ENCODE data around the gene DHRS4L2. TPM values are rescaled to one million over a fixed set of nuclear protein-coding genes. Genes with fewer than 3 reads are reported as not detected.
"Not testable (repeated sequence)": the region's sequence is repeated elsewhere in the genome, so short reads cannot be mapped to it uniquely, and the experiment has no call there.

Gene DHRS4L2
- polyA plus RNA-seq, 5 donors = 27.3 to 32.3 (median 29.4) TPM

DNA sequence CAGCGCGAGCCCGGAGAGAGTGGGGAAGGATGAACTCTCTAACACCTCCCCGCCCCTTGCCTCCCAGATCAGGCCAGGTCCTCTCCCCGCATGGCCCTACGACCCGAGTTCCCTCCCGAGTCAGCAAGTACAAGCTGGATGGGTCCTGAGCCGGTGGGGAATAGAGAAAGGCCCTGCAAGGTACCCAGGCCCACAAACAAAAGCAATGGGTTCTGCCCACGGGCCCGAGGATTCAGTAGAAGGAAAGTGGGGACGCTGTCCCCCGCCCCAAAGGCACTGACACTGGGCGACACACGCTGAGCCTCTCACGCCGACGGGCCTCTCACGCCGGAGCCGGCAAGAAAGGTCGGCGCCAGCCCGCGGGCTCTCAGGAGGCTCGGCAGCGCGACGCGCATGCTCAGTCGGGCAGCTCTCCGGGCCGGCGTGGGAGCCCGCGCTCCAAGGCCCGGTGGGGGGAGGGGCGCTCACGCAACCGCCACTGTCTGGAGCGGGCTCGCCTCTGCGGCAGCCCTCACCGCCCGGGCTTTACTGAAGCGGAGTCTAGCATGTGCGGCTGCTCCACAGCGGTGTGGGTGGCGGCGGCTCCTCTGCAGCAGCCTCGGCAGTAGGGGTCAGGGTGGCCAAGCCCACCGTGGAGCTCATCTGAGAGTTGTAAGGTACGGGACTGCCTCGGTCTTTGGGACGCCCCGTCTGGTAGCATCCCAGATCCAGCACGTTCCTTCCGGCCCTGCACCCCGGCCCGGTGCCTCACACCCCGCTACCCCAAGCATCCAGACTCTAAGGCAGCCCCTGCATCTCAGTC, 19.0 kb upstream of the DHRS4L2 start:
- DNase-seq = peak in 1 of 2 donors; percentile 41

DNA sequence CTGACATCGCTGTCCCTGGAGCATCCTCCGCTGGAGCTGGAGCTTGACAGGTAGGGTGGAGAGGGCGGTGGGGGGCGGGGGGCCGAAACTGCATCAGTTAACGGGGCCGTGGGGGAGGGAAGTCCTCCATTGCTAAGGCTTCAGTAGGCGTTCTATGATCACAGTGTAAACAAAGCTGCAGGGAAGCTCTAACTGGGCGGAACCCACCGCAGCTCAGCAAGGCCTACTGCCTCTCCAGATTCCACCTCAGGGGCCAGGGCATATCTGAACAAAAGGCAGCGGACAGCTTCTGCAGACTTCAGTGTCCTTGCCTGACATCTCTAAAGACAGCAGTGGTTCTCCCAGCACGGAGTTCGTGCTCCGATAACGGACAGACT, 18.5 kb upstream of the DHRS4L2 start:
- DNase-seq = not testable (repeated sequence)

DNA sequence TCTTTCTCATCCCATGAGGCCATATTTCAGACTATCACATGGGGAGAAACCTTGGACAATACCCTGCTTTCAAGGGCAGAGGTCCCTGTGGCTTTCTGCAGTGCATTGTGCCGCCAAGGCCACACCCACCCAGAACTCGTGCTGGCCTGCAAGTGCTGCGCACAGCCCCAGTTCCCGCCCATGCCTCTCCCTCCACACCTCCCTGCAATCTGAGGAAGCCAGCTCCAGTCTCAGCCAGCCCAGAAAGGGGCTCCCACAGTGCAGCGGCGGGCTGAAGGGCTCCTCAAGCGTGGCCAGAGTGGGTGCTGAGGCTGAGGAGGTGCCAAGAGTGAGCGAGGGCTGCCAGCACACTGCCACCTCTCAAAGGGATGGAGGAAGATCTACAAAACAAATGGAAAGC, 15.6 kb upstream of the DHRS4L2 start:
- DNase-seq = not testable (repeated sequence)

DNA sequence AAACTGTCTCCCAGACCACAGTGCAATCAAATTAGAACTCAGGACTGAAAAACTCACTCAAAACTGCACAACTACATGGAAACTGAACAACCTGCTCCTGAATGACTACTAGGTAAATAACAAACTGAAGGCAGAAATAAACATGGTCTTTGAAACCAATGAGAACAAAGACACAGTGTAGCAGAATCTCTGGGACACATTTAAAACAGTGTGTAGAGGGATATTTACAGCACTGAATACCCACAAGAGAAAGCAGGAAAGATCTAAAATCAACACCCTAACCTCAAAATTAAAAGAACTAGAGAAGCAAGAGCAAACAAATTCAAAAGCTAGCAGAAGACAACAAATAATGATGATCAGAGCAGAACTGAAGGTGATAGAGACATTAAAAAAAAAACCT, 14.7 kb upstream of the DHRS4L2 start:
- not testable (repeated sequence) for DNase-seq

DNA sequence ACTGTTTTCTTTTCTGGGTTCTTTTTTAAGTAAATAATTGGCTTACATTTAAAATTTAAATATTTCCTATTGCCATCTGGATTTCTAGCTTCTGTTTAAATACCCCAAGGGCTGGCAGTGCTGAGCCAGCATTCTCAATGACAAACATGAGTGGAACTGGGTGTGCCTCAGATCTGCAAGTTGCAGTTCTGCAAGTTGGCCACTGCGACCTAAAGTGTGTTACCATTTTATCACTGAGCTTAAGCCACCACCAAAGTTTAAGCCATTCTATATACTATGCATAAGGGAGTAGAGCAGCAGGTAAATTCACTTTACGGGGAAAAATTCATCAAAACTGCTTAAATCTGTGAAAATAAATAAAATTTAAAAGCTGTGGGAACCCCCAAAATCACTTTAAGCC, 11.5 kb upstream of the DHRS4L2 start:
- DNase-seq = not testable (repeated sequence)

DNA sequence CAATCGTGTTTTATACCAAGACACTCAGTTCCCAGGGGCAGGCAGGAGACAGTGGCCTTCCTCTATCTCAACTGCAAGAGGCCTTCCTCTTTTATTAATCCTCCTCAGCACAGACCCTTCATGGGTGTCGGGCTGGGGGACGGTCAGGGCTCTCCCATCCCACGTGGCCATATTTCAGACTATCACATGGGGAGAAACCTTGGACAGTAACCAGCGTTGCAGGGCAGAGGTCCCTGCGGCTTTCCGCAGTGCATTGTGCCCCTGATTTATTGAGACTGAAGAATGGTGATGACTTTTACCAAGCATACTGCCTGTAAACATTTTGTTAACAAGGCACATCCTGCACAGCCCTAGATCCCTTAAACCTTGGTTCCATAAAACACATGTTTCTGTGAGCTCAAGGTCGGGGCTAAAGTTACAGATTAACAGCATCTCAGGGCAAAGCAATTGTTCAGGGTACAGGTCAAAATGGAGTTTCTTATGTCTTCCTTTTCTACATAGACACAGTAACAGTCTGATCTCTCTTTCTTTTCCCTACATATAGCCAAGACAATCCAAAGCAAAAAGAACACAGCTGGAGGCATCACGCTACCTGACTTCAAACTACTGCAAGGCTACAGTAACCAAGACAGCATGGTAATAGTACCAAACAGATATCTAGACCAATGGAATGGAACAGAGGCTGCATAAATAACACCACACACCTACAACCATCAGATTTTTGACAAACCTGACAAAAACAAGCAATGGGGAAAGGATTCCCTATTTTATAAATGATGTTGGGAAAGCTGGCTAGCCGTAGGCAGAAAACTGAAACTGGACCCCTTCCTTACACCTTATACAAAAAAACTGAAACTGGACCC, 6.5 kb upstream of the DHRS4L2 start:
- not testable (repeated sequence) for DNase-seq

DNA sequence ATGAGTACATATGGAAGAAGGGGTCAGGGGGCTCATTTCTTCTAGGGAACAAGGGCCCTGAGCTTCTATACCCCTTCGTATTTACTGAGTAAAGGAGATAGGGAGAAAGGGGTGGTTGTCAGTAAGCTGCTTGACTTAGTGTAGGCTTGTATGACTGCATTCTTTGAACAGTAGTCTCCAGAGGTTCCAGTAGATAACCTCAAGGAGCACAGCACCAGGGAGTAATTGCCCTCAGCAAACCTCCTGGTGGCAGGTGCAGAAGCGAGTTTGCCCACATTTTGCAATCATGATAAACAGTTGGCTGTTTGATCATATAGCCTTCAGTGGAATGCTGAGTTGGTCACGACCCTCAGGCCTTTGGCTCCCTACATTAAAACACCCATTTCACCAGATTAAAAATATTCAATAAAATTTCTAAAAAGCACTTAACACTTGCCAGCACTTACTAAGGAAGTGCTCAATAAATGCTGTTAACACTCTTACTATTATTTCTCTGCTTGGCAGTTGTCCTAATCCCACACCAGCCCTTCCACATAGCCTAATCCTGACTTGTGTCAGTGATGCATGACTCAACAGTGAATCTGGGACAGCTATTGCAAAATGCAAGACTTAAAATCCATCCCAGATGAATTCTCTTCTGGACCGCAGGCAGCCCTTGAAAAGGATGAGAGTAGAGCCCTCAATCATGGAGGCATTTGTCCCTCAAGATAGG, 3.7 kb upstream of the DHRS4L2 start:
- no peak for DNase-seq

DNA sequence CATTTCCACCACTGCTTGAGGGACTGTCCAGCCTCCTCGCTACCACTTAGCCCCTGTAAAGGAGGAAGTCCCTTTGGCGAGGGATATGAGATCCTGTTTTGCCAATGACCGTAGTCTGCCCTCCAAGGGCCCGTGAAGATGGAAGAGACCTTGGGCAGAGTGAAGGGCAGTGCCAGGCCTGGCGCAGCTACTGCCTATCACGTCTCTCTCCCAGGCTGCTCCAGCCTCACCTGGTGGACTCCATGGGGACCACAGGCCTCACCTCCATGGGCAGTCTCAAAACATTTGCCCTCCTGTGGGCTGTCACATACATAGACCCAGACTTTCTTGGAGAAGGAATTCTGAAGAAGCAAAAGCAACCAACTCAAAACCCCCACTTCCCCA, 514 bp upstream of the DHRS4L2 start:
- not testable (repeated sequence) for DNase-seq

DNA sequence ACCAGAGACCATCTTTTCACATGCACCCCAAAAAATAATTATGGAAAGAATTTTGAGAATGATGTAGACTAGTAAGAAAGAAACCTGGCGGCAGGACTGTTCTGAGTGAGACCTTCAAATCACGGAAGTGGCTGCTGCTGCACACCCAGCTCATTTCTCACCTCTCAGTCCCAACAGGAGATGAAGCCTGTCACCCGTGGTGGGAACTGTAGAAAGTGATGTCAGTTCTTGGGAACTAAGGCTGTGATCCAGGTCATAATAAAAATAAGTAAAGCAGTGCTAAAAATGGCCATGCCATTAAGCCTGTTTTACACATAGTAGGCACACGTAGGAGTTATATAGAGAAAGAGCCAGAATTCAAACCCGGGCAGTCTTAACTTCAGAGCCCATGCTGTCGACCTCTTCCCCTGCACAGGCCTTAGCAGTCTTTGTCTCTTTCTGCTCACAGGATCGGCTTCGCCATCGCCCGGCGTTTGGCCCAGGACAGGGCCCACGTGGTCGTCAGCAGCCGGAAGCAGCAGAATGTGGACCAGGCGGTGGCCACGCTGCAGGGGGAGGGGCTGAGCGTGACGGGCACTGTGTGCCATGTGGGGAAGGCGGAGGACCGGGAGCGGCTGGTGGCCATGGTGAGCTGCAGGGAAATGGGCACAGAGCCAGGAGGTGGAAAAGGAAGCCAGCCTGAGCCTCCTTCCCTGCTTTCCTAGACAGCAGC, 1.2 kb downstream of the DHRS4L2 start:
- DNase-seq = not testable (repeated sequence)

DNA sequence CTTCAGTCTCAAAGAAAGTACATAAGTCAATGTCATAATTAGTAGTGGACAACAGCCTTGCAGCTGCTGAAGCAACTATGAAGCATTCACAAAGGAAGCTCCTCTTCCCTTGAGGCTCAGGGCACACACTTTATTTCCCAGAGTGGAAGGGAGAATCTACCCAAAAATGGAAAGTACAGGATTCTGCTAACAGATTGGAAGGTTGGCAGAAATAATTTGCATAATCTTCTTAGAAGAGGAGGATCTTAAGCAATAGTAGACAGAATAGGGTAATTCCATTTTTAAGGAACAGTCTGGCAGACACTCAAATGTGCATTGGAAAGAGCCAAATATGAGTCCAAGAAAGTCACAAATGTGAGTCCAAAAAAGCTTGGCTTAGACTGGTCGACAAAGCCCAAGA, 2.2 kb downstream of the DHRS4L2 start:
- DNase-seq = not testable (repeated sequence)

DNA sequence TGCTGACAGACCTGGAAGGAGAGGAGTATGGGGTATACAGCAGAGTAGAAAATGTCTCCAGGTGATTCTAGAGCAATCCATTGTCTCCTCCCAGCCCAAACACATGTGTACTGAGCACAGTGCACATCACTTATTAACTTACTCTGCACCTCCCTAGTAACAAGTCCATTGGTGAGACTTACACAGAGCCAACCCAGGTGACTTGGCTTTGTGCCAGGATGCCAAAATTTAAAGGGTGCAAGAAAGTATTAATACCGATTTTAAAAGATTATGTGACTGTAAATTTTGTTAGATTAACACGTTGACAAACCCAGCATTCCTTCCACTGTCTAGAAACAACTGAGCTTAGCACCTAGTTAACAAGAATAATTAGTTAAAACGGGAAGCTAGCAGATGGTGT, 4.3 kb downstream of the DHRS4L2 start:
- not testable (repeated sequence) for DNase-seq

DNA sequence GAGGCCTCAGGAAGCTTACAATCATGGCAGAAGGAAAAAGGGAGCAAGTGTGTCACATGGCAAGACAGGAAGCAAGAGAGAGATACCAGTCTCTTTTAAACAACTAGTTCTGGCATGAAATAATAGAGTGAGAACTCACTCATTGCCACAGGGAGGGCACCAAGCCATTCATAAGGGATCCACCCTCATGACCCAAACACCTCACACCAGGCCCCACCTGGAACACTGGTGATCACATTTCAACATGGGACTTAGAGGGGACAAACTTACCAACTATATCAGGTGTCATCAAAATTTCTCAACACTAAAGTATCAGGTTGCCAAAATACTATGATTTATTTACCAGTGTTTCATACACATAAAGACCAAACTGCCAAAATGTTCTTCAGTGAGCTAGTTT, 7.3 kb downstream of the DHRS4L2 start:
- not testable (repeated sequence) for DNase-seq

DNA sequence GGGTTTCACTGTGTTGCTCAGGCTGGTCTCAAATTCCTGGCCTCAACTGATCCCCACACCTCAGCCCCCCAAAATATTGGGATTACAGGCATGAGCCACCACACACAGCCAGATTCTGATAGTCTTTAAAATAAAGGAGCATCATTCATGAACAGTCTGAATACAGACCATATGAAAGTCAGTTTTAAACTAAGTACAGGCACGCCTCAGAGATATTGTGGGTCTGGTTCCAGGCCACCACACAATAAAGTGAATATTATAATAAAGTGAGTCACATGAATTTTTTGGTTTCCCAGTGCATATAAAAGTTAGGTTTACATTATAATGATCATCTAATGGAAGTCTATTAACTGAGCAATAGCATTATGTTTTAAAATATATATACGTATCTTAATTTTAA, 8.1 kb downstream of the DHRS4L2 start:
- DNase-seq = not testable (repeated sequence)

DNA sequence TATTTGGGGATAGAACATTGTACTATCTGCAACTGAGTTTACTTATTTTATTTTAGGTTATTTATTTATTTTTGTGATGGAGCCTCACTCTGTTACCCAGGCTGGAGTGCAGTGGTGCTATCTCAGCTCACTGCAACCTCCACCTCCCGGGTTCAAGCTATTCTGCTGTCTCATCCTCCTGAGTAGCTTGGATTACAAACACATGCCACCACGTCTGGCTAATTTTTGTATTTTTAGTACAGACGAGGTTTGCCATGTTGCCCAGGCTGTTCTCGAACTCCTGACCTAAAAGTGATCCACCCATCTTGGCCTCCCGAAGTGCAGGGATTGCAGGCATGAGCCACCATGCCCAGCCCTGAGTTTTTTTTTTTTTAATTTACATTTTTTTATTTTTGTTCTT, 10.9 kb downstream of the DHRS4L2 start:
- DNase-seq = not testable (repeated sequence)

DNA sequence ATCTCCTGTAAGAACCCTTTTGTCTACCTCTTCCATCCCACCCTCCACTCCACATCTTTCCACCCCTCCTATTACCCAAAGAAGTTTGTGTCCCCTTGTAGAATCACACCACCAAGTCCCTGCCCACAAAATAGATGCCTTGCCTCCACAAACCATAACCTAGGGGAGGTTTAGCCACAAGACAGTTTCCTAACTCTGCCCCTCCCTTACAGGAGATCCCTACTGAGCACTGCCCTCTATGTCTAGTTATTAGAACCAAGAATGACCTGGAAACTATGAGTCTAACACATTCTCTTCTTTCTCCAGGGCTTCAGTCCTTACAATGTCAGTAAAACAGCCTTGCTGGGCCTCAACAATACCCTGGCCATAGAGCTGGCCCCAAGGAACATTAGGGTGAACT, 12.3 kb downstream of the DHRS4L2 start:
- not testable (repeated sequence) for DNase-seq

DNA sequence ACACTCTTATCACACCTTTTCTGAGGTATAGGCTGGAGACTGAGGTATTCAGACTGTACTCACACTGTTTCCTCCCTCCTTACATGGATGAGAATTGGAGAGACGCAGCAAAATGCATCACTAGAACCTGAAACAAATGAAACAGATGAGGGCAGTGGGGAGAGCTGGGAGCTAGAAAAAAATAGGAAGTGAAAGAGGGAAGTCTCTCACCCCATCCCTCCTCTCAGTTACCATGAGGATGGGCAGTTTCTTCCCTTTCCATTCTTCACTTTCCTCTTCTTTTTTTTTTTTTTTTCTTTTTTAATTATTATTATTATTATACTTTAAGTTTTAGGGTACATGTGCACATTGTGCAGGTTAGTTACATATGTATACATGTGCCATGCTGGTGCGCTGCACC, 12.9 kb downstream of the DHRS4L2 start:
- DNase-seq = not testable (repeated sequence)

DNA sequence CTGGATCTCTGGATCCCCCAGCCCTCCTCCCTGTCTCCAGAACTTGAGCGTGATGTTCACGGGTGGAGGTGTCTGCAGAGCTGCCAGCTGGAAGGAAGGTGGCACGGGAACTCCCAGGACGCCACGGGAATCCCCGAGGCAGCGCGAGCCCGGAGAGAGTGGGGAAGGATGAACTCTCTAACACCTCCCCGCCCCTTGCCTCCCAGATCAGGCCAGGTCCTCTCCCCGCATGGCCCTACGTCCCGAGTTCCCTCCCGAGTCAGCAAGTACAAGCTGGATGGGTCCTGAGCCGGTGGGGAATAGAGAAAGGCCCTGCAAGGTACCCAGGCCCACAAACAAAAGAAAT, 17.7 kb downstream of the DHRS4L2 start:
- not testable (repeated sequence) for DNase-seq

DNA sequence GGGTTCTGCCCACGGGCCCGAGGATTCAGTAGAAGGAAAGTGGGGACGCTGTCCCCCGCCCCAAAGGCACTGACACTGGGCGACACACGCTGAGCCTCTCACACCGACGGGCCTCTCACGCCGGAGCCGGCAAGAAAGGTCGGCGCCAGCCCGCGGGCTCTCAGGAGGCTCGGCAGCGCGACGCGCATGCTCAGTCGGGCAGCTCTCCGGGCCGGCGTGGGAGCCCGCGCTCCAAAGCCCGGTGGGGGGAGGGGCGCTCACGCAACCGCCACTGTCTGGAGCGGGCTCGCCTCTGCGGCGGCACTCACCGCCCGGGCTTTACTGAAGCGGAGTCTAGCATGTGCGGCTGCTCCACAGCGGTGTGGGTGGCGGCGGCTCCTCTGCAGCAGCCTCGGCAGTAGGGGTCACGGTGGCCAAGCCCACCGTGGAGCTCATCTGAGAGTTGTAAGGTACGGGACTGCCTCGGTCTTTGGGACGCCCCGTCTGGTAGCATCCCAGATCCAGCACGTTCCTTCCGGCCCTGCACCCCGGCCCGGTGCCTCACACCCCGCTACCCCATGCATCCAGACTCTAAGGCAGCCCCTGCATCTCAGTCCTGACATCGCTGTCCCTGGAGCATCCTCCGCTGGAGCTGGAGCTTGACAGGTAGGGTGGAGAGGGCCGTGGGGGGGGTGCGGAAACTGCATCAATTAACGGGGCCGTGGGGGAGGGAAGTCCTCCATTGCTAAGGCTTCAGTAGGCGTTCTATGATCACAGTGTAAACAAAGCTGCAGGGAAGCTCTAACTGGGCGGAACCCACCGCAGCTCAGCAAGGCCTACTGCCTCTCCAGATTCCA, 18.3 kb downstream of the DHRS4L2 start:
- peak in 1 of 2 donors; percentile 42 for DNase-seq

DNA sequence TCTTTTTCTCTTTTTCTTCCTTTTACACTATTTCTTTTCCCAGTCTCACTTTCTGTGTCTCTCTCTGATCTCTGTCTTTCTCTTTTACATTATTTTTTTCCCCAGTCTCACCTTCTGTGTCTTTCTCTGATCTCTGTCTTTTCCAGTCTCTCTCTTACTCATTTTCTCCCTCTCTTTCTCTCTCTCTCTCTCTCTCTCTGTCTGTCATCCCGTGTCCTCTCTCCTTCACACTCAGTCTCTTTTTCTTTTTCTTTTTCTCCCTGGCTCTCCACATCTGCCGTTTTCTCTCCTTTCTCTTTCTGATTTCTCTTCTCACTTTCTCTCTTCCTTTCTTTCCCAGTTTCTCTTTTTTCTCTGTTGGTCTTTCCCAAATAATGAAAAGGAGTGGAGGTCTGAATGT, 22.3 kb downstream of the DHRS4L2 start:
- DNase-seq = no peak

DNA sequence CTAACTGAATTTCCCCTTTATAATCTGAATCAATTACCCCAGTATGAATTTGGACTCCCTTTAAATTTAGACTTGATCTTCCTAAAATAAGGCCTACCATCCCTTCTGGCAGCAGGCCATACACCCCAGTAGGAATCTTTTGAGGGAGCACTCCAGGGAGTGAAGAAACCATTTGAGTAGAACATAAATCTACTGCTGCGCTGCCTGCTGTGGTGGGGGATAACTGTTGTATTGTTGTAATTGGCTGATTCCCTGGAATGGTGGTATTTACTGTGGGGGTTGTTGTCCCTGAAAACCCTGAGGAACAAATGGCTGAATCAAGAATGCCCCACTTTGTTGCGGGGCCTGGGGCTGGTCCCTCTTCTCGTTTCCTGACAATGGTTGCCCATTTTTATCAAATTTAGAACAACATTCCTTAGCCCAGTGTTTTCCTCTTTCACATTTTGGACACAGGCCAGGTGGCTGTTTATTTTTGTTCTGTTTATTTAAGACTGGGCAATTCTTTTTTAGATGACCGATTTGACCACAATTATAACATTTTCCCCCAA, 24.1 kb downstream of the DHRS4L2 start:
- DNase-seq = not testable (repeated sequence)
